GM19351 (cell line): ENCODE data around the gene MIPOL1.
"Not testable (repeated sequence)": the region's sequence is repeated elsewhere in the genome, so short reads cannot be mapped to it uniquely, and the experiment has no call there.

Source experiments
- ATAC-seq: cut with Tn5 transposase; IDR thresholded peaks from one replicate; pipeline ENCODE4 v1.9.1; 2021; ENCODE audit warnings: mild to moderate bottlenecking, moderate library complexity; ENCODE audit not compliant: unreplicated experiment

The MIPOL1 gene

DNA sequence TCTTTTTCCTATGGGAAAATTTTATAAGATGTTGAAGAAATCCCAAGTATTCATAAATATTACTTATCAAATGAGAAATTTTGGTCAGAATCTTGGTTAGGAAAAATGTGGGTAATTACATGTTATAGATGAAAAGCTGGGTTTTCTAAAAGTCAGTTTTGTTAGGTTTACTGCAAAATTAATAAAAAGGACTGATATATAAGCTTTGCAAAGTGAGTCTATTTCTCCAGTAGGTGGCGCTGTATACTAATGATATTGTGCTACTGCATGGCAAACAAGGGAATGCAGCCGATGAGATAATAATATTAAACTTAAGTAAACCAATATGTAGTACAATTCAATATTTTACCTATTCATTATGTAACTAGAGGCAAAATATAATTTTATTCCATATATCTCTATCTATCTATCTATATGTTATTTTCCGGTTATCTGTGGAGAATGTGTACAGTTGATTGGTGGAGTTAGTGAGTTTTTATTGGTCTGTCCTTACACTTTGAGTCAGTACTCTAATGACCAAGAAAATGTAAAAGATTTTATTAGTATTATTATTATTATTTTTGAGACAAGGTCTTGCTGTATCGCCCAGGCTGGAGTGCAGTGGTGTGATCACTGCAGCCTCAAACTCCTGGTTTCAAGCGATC is 32.9 kb downstream of the MIPOL1 start:
- ATAC-seq: peak; percentile 84

DNA sequence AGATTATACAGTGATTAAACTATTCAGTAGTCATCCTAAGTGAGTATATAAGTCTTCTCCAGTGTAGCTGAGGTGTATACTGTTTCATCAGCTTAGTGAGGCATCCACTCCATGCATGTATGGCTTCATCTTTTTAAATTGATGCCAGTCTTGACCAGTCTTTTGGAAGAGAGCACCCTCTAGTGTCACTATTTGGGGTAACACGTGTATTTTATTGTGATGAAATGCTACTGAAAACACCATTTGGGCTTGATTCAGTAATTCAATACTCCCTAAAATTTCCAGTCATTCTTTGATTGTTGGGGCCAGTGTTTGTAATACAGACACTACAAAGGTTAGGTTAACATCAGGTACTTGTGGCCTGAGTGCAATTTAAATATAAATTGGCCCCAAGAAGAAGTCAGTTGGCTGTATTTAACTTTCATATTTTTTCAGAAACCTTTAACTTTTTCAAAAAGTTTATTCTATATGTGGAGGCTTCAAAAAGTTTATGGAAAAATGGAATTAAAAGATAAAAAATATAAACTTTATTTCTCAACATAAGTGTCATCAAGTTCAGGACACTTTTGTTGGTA is 35.3 kb downstream of the MIPOL1 start:
- ATAC-seq: peak; percentile 67

DNA sequence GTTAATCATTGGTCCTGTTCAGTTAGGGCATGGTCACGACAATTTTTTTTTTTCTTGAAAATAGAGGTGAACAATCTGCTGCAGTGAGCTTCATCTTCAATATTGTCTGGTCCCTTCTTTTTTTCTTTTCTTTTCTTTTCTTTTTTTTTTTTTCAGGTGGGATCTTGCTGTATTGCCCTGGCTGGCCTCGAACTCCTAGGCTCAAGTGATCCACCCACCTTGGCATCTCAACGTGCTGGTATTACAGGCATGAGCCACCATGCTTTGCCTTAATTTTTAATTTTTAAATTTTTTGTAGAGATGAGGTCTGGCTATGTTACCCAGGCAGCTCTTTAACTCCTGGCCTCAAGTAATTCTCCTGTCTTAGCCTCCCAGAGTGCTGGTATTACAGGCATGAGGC is 36.5 kb downstream of the MIPOL1 start:
- no peak for ATAC-seq

GRCh38 chr14:37236044-37236443 is 38.3 kb downstream of the MIPOL1 start:
- not testable (repeated sequence) for ATAC-seq

DNA sequence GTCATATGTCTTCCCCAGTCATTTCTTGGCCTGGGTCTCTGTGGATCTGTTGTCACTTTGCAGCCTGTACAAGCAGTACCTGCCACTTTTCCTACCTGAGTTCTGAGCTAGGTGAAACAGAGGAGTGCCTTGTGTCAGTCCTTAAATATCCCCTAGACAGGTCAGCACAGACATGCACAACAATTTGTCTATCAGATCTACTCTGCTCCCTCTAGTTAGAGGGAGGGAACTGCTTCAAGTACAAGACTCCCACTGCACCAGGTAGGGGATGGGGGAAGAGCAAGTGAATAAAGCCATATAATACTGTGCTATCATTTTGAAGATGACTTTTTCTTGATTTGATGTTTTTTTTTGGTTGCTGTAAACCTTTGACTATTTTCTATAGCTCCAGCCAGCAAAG is 39.4 kb downstream of the MIPOL1 start:
- ATAC-seq: no peak

DNA sequence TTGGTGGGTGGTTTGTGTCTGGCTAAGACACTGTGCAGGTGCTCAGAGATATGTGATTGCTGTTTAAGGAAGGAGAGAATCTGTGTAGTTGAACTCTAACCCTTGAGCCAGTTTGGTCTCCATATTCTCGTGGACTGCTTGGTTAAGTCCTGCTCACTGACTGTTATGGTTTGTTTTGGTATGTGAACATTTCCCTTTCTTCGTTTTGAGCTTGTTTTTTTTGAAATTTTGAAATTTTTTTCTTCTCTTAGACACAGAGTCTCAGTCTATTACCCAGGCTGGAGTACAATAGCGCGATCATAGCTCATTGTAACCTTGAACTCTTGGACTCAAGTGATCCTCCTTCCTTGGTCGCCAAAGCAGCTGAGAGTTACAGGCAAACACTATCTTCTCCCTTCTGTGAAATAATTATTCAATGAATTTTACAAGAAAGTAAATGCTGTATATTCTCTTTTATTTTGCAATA is 40.0 kb downstream of the MIPOL1 start:
- ATAC-seq: no peak

- no peak for ATAC-seq
Observed at GRCh38 chr14:37241198-37241597, 43.5 kb downstream of the MIPOL1 start.

DNA sequence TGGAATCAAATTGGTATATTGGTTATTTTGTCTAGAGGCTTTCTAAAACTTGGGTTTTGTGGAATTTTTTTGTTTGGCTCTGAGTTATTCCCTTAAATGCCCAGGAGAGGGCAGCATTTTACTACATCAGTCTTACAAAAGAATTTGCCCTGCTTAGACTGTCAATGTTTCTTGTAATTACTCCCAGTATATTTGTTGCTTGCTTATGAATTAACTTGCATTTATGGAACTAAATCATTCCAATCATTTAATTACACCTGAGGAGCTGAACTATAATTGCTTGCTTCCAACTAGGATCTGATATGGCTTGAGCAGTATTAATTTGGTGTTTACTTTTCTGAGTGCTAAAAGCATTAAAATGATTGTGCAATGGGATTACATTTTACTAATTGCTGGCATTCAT is 48.7 kb downstream of the MIPOL1 start:
- no peak for ATAC-seq

DNA sequence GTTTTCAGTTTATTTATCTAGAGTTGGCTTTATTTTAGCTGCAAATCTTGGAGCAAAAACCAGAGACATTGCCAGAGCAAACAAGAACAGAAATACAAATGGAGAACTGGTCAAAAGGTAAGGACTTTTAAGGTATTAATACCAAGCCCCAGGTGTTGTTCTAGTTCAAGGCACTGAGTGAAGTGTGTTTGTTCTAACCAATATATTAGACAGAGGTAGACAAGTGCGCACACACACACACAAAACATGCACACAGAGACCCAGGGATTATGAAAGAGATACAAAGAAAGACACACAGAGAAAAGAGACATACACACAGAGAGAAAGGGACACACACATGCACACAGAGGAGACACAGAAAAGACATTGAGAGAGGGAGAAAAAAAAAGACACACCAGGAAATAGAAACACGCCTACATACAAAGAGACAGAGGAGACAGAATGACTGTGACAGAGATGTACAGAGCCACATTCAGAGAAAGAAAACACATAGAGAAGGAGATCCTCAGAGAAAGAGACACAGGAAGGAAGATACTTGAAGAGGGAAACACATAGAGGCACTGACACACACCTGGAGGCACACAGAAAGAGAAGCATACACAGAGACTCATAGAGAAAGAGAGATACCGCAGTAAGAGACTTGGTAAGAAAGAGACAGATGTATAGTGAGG is 50.2 kb downstream of the MIPOL1 start:
- ATAC-seq: no peak

DNA sequence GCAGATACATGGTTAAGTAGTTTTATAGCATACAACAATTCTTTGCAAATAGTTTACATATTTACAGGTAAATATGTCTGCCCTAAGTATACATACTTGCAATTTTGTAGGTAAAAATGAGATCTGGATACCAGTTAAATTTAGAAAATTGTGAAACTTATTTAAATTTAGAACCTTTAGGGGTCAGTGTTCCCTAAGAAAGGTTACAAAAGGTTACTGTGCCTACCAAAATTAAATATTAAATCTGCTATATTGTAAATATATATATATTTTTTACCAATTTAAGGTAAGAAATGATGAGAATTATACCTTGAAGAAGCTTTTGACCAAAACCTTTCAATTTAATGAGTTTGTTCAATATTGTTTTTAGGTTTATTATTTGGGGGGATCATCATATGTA is 54.0 kb downstream of the MIPOL1 start:
- no peak for ATAC-seq

- no peak for ATAC-seq
Observed at GRCh38 chr14:37252434-37252833, 54.7 kb downstream of the MIPOL1 start.

- ATAC-seq: no peak
Observed at GRCh38 chr14:37253905-37254304, 56.2 kb downstream of the MIPOL1 start.

DNA sequence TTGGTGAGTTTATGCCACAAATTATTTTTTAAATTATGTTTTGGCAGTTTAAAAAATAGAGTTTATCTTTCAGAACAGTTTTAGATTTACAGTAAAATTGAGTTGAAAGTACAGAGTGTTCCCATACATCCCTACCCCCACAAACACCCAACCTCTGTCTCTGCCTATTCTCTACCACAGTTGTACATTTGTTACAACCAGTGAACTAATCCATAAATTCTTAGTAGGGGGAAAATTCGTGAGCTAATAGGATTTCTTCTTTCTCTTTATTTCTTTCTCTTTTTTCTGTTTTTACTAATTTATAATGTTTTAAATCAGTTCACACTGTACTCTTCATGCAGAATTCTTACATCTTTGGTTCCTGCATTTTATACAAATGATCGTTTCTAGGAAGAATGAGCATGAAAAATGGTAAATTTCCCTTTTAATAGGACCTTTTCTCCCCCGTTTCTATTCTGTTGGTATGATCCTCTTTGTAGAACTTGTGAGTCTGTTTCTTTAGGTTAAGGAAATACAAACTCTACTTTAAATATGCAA is 56.7 kb downstream of the MIPOL1 start:
- no peak for ATAC-seq

- ATAC-seq: no peak
Observed at GRCh38 chr14:37257501-37258070, 59.8 kb downstream of the MIPOL1 start.

DNA sequence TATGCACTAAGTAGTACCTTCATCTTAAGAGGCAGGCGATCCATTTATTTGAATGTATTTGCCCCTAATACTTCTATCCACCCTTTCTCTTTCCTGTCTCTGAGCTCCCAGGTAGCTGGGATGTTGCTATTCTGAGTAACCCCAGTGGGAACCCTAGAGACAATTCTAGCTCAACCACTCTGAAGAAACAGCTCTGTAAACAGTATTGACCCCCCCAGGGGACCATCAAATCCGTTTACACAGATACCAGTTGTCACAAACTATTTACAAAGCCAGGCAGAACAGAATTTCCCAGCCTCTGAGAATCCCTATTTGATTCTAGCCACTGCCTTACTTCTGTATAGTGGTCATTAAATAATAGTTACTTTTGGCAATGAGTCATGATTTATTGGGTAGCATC is 64.9 kb downstream of the MIPOL1 start:
- ATAC-seq: no peak

DNA sequence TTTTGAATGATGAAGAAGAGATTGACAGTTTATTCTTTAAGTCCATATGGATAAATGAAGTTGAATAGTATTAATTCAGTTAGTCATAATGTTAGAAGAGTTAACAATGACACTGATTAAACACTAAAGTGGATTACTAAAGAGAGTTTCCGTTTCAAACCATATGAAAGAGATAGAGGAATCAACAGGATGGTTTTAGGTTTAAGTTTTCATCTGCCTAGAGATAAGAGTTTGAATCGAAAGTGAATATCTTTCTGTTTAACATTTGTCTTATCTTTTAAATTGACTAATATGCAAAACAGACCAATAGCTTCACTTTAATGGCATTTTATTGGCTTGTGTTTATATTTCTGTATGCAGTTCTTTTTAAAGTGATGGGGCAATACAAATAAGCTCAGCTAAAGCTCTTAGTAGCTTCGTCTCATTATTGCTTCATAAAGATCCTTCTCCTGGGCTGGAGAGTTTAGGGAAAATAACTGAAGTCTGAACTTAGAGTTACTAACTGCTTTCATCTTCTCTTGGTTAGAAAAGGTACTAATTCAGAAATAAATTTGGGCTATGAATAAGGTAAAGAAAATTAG is 66.0 kb downstream of the MIPOL1 start:
- ATAC-seq: no peak

GRCh38 chr14:37268788-37269187 is 71.1 kb downstream of the MIPOL1 start:
- no peak for ATAC-seq

DNA sequence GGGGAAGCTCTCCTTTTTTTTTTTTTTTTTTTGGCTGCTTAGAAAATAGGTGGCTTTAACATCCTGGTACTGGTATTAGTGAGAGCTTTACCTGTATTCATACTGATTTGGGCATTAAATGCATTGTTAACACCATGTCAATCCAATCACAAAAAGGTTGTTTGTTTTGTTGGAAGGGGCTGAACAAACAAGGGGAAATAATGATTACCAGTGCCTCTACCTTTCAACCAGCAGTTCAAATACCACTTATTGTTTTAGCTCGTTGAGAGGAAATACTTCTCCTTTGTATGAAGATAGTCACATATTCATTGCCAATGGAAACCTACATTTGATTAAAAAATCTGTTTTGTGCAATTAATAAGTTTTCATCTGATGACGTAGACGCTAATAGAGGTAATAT is 72.9 kb downstream of the MIPOL1 start:
- no peak for ATAC-seq

GRCh38 chr14:37272569-37272968 is 74.8 kb downstream of the MIPOL1 start:
- no peak for ATAC-seq

DNA sequence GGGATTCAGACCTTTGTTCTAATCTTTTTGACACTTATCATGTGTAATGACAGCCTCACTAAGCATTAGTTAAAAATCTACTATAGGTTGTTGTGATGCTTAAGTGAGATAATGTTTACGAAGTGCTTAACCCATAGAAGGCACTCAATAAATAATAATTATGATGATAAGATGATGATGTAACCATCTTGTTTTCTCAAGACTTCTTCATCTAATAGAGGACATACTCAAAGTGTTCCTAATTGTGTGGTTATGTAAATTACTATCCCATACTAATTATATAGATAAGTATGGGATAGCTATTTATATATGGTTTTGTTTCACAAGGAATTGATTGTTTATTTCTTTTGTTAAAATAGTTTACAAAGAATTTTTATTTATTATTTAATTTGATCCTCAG is 76.9 kb downstream of the MIPOL1 start:
- no peak for ATAC-seq

DNA sequence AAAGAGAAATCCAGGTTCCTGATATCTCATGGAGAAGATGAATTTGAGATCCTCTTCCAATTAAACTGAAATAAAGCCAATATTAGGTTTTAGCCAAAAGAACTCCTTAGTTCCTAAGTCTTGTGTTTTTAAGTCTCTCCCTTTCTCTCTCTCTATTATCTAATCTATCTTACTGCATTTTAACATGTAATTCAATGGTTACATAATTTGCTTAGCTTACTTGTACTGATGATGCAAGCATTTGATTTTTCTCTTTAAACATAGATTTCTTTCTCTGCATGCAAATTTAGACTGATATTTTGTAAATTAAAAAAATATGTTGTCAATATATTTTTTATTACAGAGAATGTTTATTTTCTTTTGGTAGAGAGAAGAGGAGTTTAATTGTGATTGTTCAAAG is 78.2 kb downstream of the MIPOL1 start:
- no peak for ATAC-seq
